Mucosa of descending colon (tissue), 3 donors: ENCODE data around the gene SH3GLB2. TPM values are rescaled to one million over a fixed set of nuclear protein-coding genes. Genes with fewer than 3 reads are reported as not detected.
A peak's percentile ranks its signal among the peaks of the same experiment; 100 is the strongest.
"Not testable (repeated sequence)": the region's sequence is repeated elsewhere in the genome, so short reads cannot be mapped to it uniquely, and the experiment has no call there.

Experiments used
- ATAC-seq: fragments of 200-7000 bp; cut with Tn5 transposase; one replicate; pipeline ENCODE4 v1.9.1; 2020; ENCODE audit warnings: mild to moderate bottlenecking, moderate library complexity
- DNase-seq, 3 donors: peaks; one replicate each; pipeline ENCODE4 v3.0.0-alpha.2; 2020
- H3K36me3 ChIP-seq: fragments of 200-600 bp; one replicate; pipeline ENCODE4 v1.8.0; 2021; ENCODE audit warnings: low read depth, mild to moderate bottlenecking
- H3K4me1 ChIP-seq: fragments of 200-600 bp; one replicate; pipeline ENCODE4 v1.8.0; 2021; ENCODE audit warnings: low read depth, mild to moderate bottlenecking
- H3K4me3 ChIP-seq: fragments of 200-600 bp; one replicate; pipeline ENCODE4 v1.8.0; 2021; ENCODE audit warnings: mild to moderate bottlenecking
- H3K9me3 ChIP-seq: fragments of 200-600 bp; one replicate; pipeline ENCODE4 v1.8.0; 2021; ENCODE audit warnings: mild to moderate bottlenecking
- CTCF ChIP-seq: fragments of 200-600 bp; IDR thresholded peaks from one replicate; pipeline ENCODE4 v1.8.0; 2022; ENCODE audit warnings: antibody characterized with exemption, mild to moderate bottlenecking
- intact Hi-C, 2 donors: fragments of 100-400 bp; cut with DNase I in 1 of 2; cut with micrococcal nuclease in 1 of 2; formaldehyde crosslinking; loops; one replicate each; pipeline versions ENCODE4 v1.11.0 to v1.11.1; 2022; cut with DNase I, micrococcal nuclease
- total RNA-seq, 3 donors: library from RNA; stranded (reverse); fragmentation: NEBNext Ultra II Directional in 2 of 3; extraction: Animal tissue kit (Norgen Biotek cat#: 25700) in 2 of 3; gene quantifications; one replicate each; pipeline versions ENCODE4 v1.2.1 to v1.2.4, GENCODE V29; 2021 to 2023
- donor health status: DM: no; HTN: no; CAD: no; lungs with moderate emphysema.
- donor health status: DM: no; HTN: no; CAD: no.
- donor health status: DM: no; HTN: yes; CAD: no.

Gene SH3GLB2
- total RNA-seq, 3 donors from 2014 or later, result 107 to 158 (median 128) TPM

- intact Hi-C loops, result no loop called here
- TF ChIP-seq CTCF, result no peak
- no peaks in the 10 kb centered on the region for H3K9me3 ChIP-seq
- ATAC-seq (peak; percentile 98), DNase-seq (peak; percentile 95 to 98 (median 98))
- H3K4me1 ChIP-seq, result peaks cover 25% of the 10 kb centered on the region
- peak within 1 kb of the TSS; percentile 58 for H3K4me3 ChIP-seq
- peaks cover 6% of the 10 kb centered on the region for H3K36me3 ChIP-seq
These were observed 8.3 kb upstream of the SH3GLB2 start, which contains the start of gene MIGA2 for GRCh38 chr9:129036241-129036922. Gene MIGA2 (plus strand): TSS chr9:129036626. CDS start chr9:129040595, 3,969 bp downstream.

- H3K4me1 ChIP-seq, result peaks cover 25% of the 10 kb centered on the region
- peak overlapping the region; percentile 58 for H3K4me3 ChIP-seq
- peak; percentile 23 for ATAC-seq
- H3K36me3 ChIP-seq, H3K9me3 ChIP-seq, intact Hi-C loops: not testable (repeated sequence)
- DNase-seq, result peak in 1 of 3 donors; percentile 50
These were observed 7.7 kb upstream of the SH3GLB2 start for GRCh38 chr9:129035838-129036237.

- intact Hi-C loops, result no loop called here
- Histone ChIP-seq H3K4me1 (peaks cover 19% of the 10 kb centered on the region), H3K9me3 (no peaks in the 10 kb centered on the region), H3K36me3 (no peaks in the 10 kb centered on the region), H3K4me3 (no peak overlapping the region)
- ATAC-seq, result no peak
- no peak for TF ChIP-seq CTCF
- no peak for DNase-seq
These were observed 5.1 kb upstream of the SH3GLB2 start for GRCh38 chr9:129033216-129033615.

- Histone ChIP-seq H3K36me3 (no peaks in the 10 kb centered on the region), H3K4me1 (peaks cover 14% of the 10 kb centered on the region), H3K4me3 (no peak overlapping the region), H3K9me3 (no peaks in the 10 kb centered on the region)
- no peak for ATAC-seq
- intact Hi-C loops, result no loop called here
- DNase-seq, result no peak
- no peak for TF ChIP-seq CTCF
These were observed 4.5 kb upstream of the SH3GLB2 start for GRCh38 chr9:129032541-129033159.

GRCh38 chr9:129031514-129031913 lies 3.4 kb upstream of the SH3GLB2 start:
- Histone ChIP-seq H3K4me3 (no peak overlapping the region), H3K4me1 (peaks cover 21% of the 10 kb centered on the region), H3K36me3 (no peaks in the 10 kb centered on the region), H3K9me3 (no peaks in the 10 kb centered on the region)
- DNase-seq, result no peak
- no peak for ATAC-seq
- no peak for TF ChIP-seq CTCF
- intact Hi-C loops, result no loop called here

- intact Hi-C loops, result no loop called here
- no peaks in the 10 kb centered on the region for H3K9me3 ChIP-seq
- H3K4me3 ChIP-seq, result no peak overlapping the region
- TF ChIP-seq CTCF, result no peak
- ATAC-seq (no peak), DNase-seq (no peak)
- H3K36me3 ChIP-seq, result no peaks in the 10 kb centered on the region
- H3K4me1 ChIP-seq, result peaks cover 17% of the 10 kb centered on the region
These were observed 2.1 kb upstream of the SH3GLB2 start for GRCh38 chr9:129030191-129030590.
